ENCODE measurements around the gene GARIN5B.
A peak's percentile ranks its signal among the peaks of the same experiment; 100 is the strongest.

Gene GARIN5B

GRCh38 chr19:55370305-55370988, 7.4 kb upstream of the GARIN5B start, which contains the start of gene IL11:
TSS of gene IL11 (minus strand) at chr19:55370463. CDS start at chr19:55370310, 153 bp downstream.
- no peak for DNase-seq (ENCODE audit: low spot score)

- no peak for DNase-seq (ENCODE audit: low spot score)
These were observed 6.7 kb upstream of the GARIN5B start for GRCh38 chr19:55369653-55370304.

- DNase-seq (ENCODE audit: low spot score), result no peak
These were observed 5.9 kb upstream of the GARIN5B start for GRCh38 chr19:55368701-55369563.

GRCh38 chr19:55368106-55368505, 5.0 kb upstream of the GARIN5B start:
- DNase-seq (ENCODE audit: low spot score), result no peak

GRCh38 chr19:55366790-55367189, 3.7 kb upstream of the GARIN5B start:
- no peak for DNase-seq (ENCODE audit: low spot score)

DNA sequence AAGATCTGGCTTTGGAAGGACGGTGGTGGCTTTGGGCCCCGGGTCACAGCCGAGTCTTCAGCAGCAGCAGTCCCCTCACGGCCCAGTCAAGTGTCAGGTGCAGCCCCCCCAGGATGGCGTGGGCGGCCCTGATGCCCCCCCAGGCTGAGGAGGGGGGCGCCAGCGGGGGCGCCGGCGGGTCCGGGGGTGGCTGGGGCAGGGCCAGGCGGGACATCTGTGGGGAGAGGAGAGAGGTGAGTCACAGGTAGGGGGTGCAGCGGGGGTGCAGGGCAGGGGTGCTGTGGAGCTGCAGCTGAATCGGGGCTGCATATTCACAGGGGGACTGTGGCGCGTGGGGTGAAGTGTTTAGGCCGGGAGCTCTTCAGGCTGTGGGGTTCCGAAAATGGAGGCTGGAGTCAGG, 2.9 kb upstream of the GARIN5B start:
- no peak for DNase-seq (ENCODE audit: low spot score)

GRCh38 chr19:55365245-55365644, 2.2 kb upstream of the GARIN5B start:
- no peak for DNase-seq (ENCODE audit: low spot score)

GRCh38 chr19:55362174-55362989, 678 bp downstream of the GARIN5B start:
- no peak for DNase-seq (ENCODE audit: low spot score)

- no peak for DNase-seq (ENCODE audit: low spot score)
These were observed 2.2 kb downstream of the GARIN5B start for GRCh38 chr19:55360902-55361301.

DNA sequence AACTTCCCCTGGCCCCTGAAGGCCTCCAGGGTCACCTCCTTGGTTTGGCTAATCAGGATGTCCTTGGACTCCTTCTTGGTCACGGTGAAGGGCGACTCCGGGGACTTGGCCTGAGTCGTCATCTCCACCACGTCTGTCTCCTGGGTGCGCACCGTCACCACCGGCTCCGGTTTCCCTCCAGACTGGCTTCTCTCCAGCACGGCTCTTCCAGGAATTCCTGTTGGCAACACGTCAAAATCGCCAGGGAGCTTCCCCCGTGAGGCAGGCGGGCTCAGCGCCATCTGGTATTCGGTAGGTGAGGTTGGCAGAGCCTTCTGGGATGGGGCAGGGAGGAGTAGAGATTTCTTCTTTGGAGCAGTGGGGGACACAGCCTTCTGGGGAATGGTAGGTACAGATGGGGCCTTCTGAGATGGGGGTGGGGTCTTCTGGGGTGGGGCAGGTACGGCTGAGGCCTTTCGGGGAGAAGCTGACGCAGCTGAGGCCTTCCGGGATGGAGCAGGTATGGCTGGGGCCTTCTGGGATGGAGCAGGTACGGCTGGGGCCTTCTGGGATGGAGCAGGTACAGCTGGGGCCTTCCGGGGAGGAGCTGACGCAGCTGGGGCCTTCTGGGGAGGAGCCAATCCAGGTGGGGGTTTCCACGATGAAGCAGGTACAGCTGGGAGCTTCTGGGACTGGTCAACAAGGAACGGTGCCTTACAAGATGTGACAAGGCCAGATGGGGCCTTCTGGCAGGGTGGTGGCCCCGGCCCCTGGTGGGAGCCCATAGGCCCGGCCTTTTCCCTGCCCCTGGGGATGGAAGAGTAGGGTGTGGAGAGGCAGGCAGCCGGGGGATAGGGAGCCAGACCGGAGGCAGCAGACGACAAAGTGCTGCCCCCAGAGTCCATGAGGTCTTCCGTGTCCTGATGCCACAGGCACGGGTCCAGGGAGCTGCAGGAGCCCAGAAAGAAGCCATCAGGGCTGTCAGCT, 3.8 kb downstream of the GARIN5B start:
- no peak for DNase-seq (ENCODE audit: low spot score)

- no peak for DNase-seq (ENCODE audit: low spot score)
These were observed 4.6 kb downstream of the GARIN5B start for GRCh38 chr19:55358493-55358892.

GRCh38 chr19:55355213-55355821, 7.7 kb downstream of the GARIN5B start:
- DNase-seq (ENCODE audit: low spot score), result no peak

DNA sequence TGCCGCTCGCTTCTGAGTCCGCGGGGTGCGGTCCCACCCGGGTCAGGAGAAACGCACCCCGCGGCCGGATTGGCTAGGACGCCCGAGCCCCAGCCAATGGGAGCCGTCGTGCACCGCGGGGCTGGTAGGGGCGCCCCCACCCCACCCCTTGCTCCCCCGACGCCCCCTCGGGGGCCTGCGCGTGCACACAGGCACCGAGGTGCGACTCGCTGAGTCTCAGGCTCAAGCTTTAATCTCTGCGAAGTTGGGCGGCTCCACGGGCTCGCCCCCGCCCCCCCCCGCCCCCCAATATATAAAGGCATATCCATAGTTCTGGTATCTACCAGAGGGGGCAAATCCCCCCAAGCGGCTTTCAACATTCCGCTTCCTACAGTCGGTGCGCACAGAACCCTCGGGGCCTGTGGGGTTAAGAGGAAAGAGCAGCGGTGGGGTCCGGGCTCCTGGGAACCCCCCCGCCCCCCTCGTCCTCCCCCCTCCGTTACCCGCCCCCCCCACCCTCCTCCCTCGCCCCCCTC, 8.3 kb downstream of the GARIN5B start, which contains the start of gene COX6B2:
COX6B2 (minus strand) TSS at position 22 of the 515 bp plus-strand sequence. CDS start 198 bp downstream, outside the sequence.
- no peak for DNase-seq (ENCODE audit: low spot score)

DNA sequence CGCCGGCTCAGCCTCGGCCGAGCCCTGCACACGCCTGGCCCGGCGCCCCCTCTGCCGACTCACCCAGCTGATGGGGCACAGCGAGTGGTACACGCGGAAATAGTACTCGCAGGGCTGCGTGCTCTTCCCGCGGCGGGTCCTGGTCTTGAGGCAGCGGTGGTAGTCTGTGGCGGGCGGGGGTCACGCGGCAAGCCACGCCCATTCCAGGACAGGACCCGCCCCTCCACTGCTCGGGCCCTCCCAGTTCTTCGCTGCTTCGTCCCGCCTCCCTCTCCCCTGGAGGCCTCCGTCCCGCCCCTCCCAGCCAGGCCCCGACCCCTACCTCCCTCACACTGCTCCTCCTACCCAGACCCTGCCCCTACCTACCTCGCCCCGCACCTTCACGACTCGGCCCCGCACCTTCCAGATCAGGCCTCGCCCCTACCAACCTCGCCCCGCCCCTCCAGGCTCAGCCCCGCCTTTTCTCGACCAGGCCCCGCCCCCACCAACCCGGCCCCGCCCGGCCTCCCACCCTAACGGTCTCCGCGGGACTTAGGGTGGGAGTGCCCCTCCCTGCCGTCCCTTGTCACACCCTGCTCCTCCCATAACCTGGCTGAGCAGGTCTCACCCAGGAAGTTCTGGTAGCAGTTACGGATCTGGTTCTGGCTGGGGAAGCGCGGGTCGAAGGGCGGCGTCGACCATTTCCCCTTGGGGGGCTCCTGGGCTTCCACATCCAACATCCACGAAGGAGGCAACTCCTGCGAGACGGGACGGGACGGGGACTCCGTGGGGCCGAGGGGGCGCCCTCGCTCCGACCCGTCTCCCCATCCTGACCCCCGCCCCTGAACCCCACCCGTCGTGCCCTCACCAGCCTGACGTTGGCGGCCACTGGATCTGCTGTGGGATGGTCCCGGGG, 9.0 kb downstream of the GARIN5B start:
- peak; percentile 8 for DNase-seq (ENCODE audit: low spot score)

DNA sequence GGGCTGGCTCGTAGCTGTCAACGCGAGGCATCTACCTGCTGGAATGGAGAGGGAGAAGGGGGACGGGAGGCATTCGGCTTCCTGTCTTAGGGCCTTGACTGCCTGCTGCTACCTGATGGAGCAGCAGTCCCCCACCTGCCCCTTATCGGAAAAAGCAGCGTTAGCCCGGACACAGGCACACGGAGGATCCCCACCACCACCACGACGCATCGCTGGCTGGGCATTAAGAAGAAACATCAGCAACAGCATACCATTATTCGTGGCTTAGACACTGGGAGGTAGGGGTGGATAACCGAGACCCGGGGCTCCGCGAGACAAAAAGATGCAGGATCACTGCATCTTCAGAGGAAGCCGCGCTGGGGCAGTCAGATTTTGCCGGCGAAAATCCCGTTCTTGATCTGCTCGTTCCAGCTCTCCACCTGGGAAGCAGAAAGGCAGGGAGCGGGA, 9.7 kb downstream of the GARIN5B start:
- no peak for DNase-seq (ENCODE audit: low spot score)

DNA sequence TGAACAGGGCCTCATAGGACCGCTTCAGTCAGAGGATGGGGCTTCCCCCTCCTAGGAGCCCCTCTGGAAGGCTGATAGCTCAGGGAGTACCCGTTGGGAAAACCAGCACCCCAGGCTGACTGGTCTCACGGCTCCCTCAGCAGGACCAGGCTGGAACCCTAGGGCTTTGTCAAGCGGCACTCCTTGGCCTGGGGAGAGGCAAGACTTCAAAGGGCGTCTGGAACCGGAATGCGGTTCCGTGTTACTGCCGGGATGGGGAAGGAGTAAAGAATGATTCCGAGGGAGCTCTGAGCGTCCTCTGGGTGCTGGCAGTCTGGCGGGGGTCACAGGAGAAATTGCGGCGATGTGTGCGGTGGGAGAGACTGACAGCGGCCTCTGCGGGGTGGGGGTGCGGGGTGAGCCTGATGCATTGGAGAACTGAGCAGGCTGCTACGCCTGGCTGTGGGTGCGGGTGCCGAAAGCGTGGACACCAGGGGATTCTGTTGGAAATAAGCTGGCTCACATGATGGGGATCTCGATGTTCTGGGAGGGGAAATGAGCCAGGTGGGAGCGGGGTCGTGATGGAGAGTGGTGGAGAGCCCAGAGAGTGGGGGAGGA, 10.4 kb downstream of the GARIN5B start:
- DNase-seq (ENCODE audit: low spot score), result no peak

DNA sequence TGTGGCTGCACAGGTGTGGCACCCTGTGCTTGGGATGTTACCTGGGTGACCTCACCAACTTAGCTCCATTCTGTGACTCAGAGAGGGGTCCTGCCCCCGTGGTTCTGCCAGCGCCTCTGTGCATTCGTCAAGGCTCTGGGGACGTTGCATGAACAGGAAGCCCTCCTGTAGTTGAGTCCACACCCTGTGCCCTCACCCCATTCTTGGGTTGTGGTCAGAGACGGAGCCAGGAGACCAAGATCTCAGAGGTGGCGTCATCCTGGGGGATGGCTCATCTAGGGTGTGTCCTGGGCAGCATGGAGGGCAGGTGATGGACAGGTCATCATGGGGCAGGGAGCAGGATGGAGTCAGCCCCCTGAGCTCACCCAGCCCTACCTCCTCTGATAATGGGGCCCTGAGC, 11.0 kb downstream of the GARIN5B start:
- DNase-seq (ENCODE audit: low spot score), result no peak

GRCh38 chr19:55350620-55351315, 12.3 kb downstream of the GARIN5B start:
- no peak for DNase-seq (ENCODE audit: low spot score)

All from globus pallidus (tissue), 1 donor.